ENCODE measurements around the gene PSMC3IP. TPM values are rescaled to one million over a fixed set of nuclear protein-coding genes. Genes with fewer than 3 reads are reported as not detected.

Gene PSMC3IP
- total RNA-seq, 1 donor from 2014 or later, result 4.3 TPM

GRCh38 chr17:42585353-42585752 lies 7.8 kb upstream of the PSMC3IP start:
- DNase-seq (ENCODE audit: low spot score), result no peak

- no peak for DNase-seq (ENCODE audit: low spot score)
Observed at GRCh38 chr17:42584880-42585279, 7.4 kb upstream of the PSMC3IP start.

GRCh38 chr17:42581744-42582270 lies 4.3 kb upstream of the PSMC3IP start:
- DNase-seq (ENCODE audit: low spot score), result no peak

DNA sequence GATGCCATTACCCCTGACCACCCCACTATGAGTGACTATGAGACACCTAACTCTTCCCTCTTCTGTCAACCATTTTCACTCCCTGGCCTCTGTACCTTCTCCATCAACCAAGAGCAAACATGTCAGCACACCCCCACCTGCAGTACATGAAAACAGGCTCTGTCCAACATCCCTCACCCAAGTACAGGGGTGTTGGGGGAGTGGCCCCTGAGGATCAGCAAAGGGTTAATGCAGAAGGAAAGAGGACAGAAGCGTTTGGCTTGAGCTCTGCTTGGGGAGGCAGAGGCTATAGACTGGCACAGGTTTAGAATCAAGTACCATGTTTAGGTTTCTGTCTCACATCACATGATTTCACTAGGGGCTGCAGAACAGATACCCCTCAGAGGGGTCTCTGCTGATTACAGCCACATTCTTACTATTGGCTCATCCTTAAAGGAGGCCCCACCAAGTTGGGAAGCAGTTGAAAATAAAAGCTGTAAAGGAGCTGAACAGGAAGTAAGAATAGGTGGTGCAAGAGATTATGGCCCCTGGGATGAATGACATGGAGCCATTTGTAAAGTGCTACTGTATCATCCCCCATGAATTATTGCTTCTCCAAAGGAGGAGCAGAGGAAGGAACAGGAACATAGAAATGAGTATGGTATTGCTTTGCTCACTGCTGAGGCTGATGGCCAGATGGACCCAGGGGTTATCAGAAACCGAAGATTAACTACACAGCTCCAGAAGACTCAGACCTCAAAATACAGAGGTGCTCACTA lies 2.4 kb upstream of the PSMC3IP start:
- DNase-seq (ENCODE audit: low spot score), result no peak

DNA sequence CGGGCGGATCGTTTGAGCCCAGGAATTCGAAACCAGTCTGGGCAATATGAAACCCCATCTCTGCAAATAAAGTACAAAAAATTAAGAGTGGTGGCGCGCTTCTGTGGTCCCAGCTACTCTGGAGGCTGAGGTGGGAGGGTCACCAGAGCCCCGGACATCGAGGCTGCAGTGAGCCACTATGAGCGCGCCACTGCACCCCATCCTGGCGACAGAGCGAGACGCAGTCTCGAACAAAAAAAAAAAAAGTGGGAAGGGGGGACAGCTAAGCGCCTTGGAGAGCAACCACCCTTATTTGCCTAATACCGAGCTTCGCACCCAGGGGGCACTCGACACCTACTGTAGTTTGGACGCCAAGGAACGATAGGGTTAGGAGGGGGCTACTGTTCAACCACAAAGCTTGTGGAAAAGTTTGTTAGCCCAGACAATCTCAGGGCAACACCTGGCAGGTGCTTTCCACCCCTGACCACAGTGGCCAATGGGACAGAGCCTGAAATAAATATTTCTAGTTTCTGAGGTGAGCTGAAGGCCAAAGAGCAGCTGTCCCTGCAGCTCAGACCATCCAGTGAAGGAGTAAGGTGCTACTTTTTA lies 847 bp upstream of the PSMC3IP start:
- peak; percentile 83 for DNase-seq (ENCODE audit: low spot score)

DNA sequence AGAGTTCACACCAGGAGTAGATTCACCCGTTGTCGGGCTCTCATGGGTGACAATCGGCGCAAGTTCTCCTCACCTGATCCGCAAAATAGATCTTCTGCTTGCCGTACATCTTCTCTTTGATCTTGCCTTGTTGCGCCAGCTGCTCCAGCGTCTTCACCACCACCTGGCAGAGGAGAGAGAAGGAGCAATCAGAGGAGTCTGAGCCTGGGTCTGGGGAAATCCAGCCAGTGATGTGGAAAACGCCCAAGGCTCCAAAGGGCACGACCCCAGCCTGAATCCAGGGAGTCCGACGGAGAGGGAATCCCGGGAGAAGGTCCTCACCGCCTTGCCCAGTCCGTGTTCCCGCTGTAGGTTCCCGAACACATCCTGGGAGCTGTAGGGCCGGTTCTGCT lies 393 bp downstream of the PSMC3IP start:
- no peak for DNase-seq (ENCODE audit: low spot score)

DNA sequence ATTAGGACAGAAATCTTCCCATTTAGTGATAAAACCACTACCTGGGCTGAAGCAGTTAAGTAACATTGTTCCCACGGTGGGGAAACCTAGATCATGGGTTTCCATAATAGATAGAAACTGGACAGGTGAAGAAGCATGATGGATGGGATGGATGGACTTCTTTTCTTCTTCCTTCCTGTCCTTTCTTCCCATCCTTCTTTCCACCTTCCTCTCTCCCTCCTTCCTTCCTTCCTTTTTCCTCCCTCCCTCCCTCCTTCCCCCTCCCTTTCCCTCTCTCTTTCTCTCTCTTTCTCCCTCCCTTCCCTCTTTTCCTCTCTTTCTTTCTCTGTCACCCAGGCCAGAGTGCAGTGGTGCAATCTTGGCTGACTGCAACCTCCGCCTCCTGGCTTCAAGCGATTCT lies 3.1 kb downstream of the PSMC3IP start:
- DNase-seq (ENCODE audit: low spot score), result no peak

DNA sequence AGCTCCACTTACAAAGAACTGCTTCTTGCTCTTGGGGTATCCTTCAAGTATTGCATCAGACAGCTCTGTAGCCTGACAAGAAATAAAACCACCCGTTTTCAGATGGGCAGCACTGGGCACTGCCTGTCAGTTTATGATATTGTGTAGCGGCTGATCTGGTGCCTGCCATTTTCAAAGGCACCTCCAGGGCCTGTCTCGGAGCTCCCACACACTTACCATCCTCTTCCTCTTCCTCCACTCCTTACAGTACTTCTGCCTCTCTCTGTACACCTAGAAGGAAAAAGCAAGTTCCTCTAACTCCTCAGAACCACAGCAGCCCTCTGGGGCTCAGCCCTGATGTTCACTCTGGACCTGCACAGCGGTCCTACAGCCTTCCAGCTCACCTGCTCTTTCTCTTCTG lies 4.4 kb downstream of the PSMC3IP start:
- DNase-seq (ENCODE audit: low spot score), result no peak

DNA sequence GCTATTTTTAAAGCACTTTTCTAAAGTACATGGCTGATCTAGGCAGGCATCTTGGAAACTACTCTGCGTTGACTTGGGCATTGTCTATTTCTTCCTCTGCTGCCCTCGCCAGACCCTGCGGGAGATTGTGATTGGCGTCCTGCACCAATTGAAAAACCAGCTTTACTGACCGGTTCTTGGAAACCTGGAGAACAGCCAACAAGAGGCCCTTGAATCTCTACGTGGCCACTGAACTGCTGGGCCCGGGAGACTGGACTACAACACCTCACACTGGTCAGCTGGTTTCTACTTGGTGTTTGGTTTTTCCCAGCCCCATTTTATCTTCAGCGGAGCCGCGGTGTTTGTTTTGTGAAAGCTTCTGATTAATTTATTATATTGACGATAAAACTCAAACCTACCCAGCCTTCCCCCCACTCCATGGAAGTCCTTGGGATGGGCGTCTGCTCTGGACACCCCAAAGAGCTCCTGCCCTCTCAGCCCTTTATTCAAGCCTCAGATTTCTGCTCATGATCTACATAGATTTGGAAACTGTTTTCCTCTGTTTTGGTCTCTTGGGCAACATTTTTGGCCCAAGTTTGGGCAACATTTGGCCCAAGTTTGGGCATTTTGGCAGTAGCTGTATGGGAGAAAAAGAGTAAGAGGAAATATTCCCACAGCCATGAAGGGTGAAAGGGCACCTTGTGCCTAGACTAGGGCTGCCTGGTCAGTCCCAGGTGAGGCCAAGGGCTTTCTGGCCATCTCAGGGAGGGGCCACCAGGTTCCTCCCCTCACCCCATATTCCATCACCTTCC lies 5.9 kb downstream of the PSMC3IP start:
- no peak for DNase-seq (ENCODE audit: low spot score)

- no peak for DNase-seq (ENCODE audit: low spot score)
Observed at GRCh38 chr17:42568341-42569111, 9.0 kb downstream of the PSMC3IP start.

GRCh38 chr17:42566883-42567573 lies 10.5 kb downstream of the PSMC3IP start, which contains the start of gene MLX:
MLX (plus strand) TSS chr17:42567100; CDS start chr17:42567125, 25 bp downstream.
- DNase-seq (ENCODE audit: low spot score), result peak; percentile 94

DNA sequence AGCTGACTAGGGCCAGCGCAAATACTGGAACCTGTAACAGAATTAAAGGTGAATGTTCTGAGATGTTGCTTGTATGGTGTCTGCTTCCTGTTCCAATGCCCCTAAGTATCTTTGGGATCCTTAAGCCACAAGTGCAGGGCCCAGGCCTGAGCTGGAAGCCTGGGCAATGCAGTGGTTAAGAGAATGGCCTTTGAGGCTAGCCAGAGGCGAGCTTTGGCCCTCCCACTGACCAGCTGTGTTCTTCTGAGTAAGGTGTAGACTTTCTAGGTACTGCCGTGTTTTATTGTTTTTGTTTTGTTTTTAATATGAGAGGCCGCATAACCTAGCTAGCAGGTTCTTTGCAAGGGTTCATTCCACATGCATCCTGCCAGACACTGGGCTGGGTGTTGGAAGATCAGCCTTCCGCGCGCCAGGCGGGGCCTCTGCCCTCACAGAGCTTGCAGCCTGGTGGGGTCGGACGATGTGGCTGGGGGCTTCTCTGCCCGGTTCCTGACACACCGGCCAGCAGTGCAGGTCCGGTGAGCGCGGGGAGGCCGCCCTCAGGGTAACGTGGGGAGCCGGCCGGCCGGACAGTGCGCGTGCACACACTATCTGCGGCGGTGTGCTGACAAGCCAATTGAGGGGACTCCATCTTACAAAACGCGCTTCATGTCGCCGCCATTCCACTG lies 11.2 kb downstream of the PSMC3IP start:
- no peak for DNase-seq (ENCODE audit: low spot score)

- DNase-seq (ENCODE audit: low spot score), result no peak
Observed at GRCh38 chr17:42565523-42566214, 11.9 kb downstream of the PSMC3IP start.

DNA sequence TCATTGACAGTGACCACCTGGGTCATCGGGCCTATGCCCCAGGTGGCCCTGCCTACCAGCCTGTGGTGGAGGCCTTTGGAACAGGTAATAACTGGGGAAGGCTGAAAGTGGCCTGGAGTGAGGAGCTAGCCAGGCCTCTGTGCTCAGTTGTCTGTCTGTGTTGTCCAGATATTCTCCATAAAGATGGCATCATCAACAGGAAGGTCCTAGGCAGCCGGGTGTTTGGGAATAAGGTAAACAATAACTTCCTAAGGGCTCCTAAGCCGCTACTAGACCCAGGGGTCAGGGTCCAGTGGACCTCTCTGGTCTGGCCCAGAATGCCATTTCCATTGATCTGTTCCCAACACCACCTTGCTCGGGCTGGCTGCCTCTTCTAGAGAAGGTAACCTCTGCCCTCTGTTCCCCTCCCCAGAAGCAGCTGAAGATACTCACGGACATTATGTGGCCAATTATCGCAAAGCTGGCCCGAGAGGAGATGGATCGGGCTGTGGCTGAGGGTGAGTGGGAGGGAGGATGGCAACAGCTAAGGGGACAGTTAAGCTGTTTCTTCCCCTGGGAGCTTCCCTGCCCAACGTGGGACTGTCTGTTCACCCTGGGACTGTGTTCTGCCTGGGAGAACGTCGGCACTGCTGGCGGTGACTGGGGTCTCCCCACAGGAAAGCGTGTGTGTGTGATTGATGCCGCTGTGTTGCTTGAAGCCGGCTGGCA lies 12.6 kb downstream of the PSMC3IP start:
- DNase-seq (ENCODE audit: low spot score), result no peak

- DNase-seq (ENCODE audit: low spot score), result no peak
Observed at GRCh38 chr17:42563950-42564349, 13.6 kb downstream of the PSMC3IP start.

DNA sequence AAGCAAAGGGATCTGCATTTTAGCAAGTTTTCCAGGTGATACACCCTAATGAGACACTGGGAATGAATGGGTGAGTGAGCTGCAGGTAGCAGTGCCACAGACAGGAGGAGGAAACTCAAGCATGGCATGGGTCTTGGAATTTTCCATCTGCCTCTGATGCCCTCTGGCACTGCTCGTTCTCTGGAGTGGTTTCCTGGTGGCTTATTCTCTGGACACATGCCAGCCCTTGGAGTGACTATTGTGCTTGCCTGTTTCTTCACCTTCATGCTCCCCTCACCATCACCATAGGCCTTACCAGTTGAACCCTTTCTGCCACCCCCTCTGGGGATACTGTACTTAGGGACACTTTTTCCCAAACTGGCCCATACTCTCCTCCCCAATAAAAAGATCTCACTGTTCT lies 14.0 kb downstream of the PSMC3IP start:
- DNase-seq (ENCODE audit: low spot score), result no peak

DNA sequence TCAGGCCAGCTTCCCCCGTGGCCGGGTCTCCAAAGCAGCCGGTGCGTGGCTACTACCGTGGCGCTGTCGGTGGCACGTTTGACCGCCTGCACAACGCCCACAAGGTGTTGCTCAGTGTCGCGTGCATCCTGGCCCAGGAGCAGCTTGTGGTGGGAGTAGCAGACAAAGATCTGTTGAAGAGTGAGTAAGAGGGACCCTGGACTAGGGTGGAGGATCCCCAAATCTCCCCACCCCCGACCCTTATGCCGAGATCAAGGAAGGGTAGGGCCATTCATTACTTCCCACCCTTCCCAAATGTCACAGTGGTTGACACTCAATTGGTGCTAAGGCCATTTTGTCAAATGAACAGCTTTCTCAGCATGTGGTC lies 14.4 kb downstream of the PSMC3IP start:
- DNase-seq (ENCODE audit: low spot score), result no peak

- no peak for DNase-seq (ENCODE audit: low spot score)
Observed at GRCh38 chr17:42562388-42563142, 15.0 kb downstream of the PSMC3IP start.

All from ureter (tissue), 1 donor.